Activated effector memory CD4-positive, alpha-beta T cell treated with Interleukin-2 at 50 U/mL for 16 hours (primary cell): ENCODE measurements around the gene RANBP1.
"Not testable (repeated sequence)": the region's sequence is repeated elsewhere in the genome, so short reads cannot be mapped to it uniquely, and the experiment has no call there.

Source experiments
- DNase-seq: peaks from one replicate; pipeline ENCODE4 v3.0.0-alpha.2; 2020

RANBP1 gene

GRCh38 chr22:20115691-20116375 lies at the start of gene RANBP1:
RANBP1 (plus strand) TSS chr22:20116104; CDS start chr22:20116185, 81 bp downstream.
- DNase-seq, result no peak

GRCh38 chr22:20066617-20067383 lies 49.1 kb upstream of the RANBP1 start:
- DNase-seq, result no peak

- DNase-seq, result not testable (repeated sequence)
Observed at GRCh38 chr22:20067384-20067682, 48.6 kb upstream of the RANBP1 start.

- no peak for DNase-seq
Observed at GRCh38 chr22:20068640-20069039, 47.3 kb upstream of the RANBP1 start.

- DNase-seq, result no peak
Observed at GRCh38 chr22:20069331-20070042, 46.4 kb upstream of the RANBP1 start.

- DNase-seq, result no peak
Observed at GRCh38 chr22:20071524-20071972, 44.4 kb upstream of the RANBP1 start.

- DNase-seq, result no peak
Observed at GRCh38 chr22:20076627-20077172, 39.2 kb upstream of the RANBP1 start.

- DNase-seq, result peak; percentile 67
Observed at GRCh38 chr22:20079745-20080444, 36.0 kb upstream of the RANBP1 start, which contains the start of gene DGCR8. DGCR8 (plus strand) TSS chr22:20080241; CDS start chr22:20085964, 5,723 bp downstream.

- DNase-seq, result peak; percentile 65
Observed at GRCh38 chr22:20080445-20080775, 35.5 kb upstream of the RANBP1 start.

GRCh38 chr22:20080776-20081654 lies 34.9 kb upstream of the RANBP1 start:
- no peak for DNase-seq

- DNase-seq, result no peak
Observed at GRCh38 chr22:20083157-20083890, 32.6 kb upstream of the RANBP1 start.

- DNase-seq, result no peak
Observed at GRCh38 chr22:20083891-20084546, 31.9 kb upstream of the RANBP1 start.

- DNase-seq, result no peak
Observed at GRCh38 chr22:20084547-20085413, 31.1 kb upstream of the RANBP1 start.

- no peak for DNase-seq
Observed at GRCh38 chr22:20085651-20086050, 30.3 kb upstream of the RANBP1 start.

GRCh38 chr22:20086101-20086599 lies 29.8 kb upstream of the RANBP1 start:
- no peak for DNase-seq

- no peak for DNase-seq
Observed at GRCh38 chr22:20086763-20087162, 29.1 kb upstream of the RANBP1 start.

- DNase-seq, result no peak
Observed at GRCh38 chr22:20087319-20088262, 28.3 kb upstream of the RANBP1 start.

- DNase-seq, result no peak
Observed at GRCh38 chr22:20088263-20088648, 27.6 kb upstream of the RANBP1 start.
